WTC11 (cell line): ENCODE measurements around the gene CBFB. TPM values are rescaled to one million over a fixed set of nuclear protein-coding genes. Genes with fewer than 3 reads are reported as not detected.

Experiments
- ATAC-seq: fragments of 200-7000 bp; cut with Tn5 transposase; 2 replicates; pipeline ENCODE4 v1.10.0; 2021; ENCODE audit warnings: mild to moderate bottlenecking, moderate library complexity
- CTCF ChIA-PET: fragments of 300-600 bp; sonication (Branson Sonifier 250); formaldehyde crosslinking; loops from one replicate; lab custom pipeline; 2021; ENCODE audit warnings: antibody characterized with exemption; lab: Charles Lee
- POLR2A ChIA-PET: fragments of 350-600 bp; sonication (Branson Sonifier 250); formaldehyde crosslinking; loops from one replicate; lab custom pipeline; 2021; ENCODE audit warnings: antibody characterized with exemption; lab: Charles Lee
- DNase-seq: peaks from one replicate; pipeline ENCODE4 v3.0.0; 2021; ENCODE audit warnings: low spot score
- H3K27ac Mint-ChIP-seq: 2 replicates; pipeline ENCODE4 v1.8.0; 2021; ENCODE audit warnings: mixed read lengths
- H3K27me3 Mint-ChIP-seq: 2 replicates; pipeline ENCODE4 v1.8.0; 2021; ENCODE audit warnings: low read depth, mild to moderate bottlenecking, moderate library complexity, mixed read lengths
- H3K36me3 Mint-ChIP-seq: 2 replicates; pipeline ENCODE4 v1.8.0; 2021; ENCODE audit warnings: mixed read lengths
- H3K4me1 Mint-ChIP-seq: 2 replicates; pipeline ENCODE4 v1.8.0; 2022; ENCODE audit warnings: mixed read lengths
- H3K4me3 Mint-ChIP-seq: 2 replicates; pipeline ENCODE4 v1.8.0; 2021; ENCODE audit warnings: mild to moderate bottlenecking, moderate library complexity, mixed read lengths
- H3K9me3 Mint-ChIP-seq: 2 replicates; pipeline ENCODE4 v1.8.0; 2021; ENCODE audit warnings: mixed read lengths
- CREB1 ChIP-seq: sonication (generic); formaldehyde crosslinking; IDR thresholded peaks from 2 replicates; pipeline ENCODE4 v1.8.0; 2023; ENCODE audit warnings: mild to moderate bottlenecking, missing genetic modification reagents
- E2F5 ChIP-seq: sonication (generic); formaldehyde crosslinking; IDR thresholded peaks from 2 replicates; pipeline ENCODE4 v1.8.1; 2022; ENCODE audit warnings: mild to moderate bottlenecking, moderate library complexity, missing genetic modification reagents
- ELF4 ChIP-seq: sonication (generic); formaldehyde crosslinking; IDR thresholded peaks from 2 replicates; pipeline ENCODE4 v1.8.1; 2022; ENCODE audit warnings: low read depth, mild to moderate bottlenecking, moderate library complexity, missing genetic modification reagents
- ESRRA ChIP-seq: sonication (generic); formaldehyde crosslinking; IDR thresholded peaks from 2 replicates; pipeline ENCODE4 v1.8.1; 2022; ENCODE audit warnings: mild to moderate bottlenecking, missing genetic modification reagents, borderline replicate concordance
- ETV6 ChIP-seq: sonication (generic); formaldehyde crosslinking; IDR thresholded peaks from 2 replicates; pipeline ENCODE4 v1.8.1; 2022; ENCODE audit warnings: mild to moderate bottlenecking, missing genetic modification reagents
- FOXK1 ChIP-seq: sonication (generic); formaldehyde crosslinking; IDR thresholded peaks from 2 replicates; pipeline ENCODE4 v1.8.0; 2022; ENCODE audit warnings: mild to moderate bottlenecking, moderate library complexity, missing genetic modification reagents
- GABPB1 ChIP-seq: sonication (generic); formaldehyde crosslinking; IDR thresholded peaks from 2 replicates; pipeline ENCODE4 v1.8.1; 2023; ENCODE audit warnings: mild to moderate bottlenecking, missing genetic modification reagents
- GTF2I ChIP-seq: fragments of 250-450 bp; sonication (Bioruptor Pico); conservative IDR thresholded peaks from 2 replicates; pipeline ENCODE4 v1.4.0; 2021; ENCODE audit warnings: mild to moderate bottlenecking
- HMGXB4 ChIP-seq: sonication (generic); formaldehyde crosslinking; IDR thresholded peaks from 2 replicates; pipeline ENCODE4 v1.8.1; 2023; ENCODE audit warnings: mild to moderate bottlenecking, moderate library complexity, missing genetic modification reagents
- IRF2 ChIP-seq: sonication (generic); formaldehyde crosslinking; IDR thresholded peaks from 2 replicates; pipeline ENCODE4 v1.8.0; 2022; ENCODE audit warnings: low read depth, missing genetic modification reagents, borderline replicate concordance
- MAX ChIP-seq: sonication (generic); formaldehyde crosslinking; IDR thresholded peaks from 2 replicates; pipeline ENCODE4 v1.8.0; 2022; ENCODE audit warnings: mild to moderate bottlenecking, missing genetic modification reagents
- MXD4 ChIP-seq: fragments of 250-450 bp; sonication (Bioruptor Pico); IDR thresholded peaks from 2 replicates; pipeline ENCODE4 v1.8.0; 2021; ENCODE audit warnings: mild to moderate bottlenecking, moderate library complexity, borderline replicate concordance
- NFE2L1 ChIP-seq: sonication (generic); formaldehyde crosslinking; IDR thresholded peaks from 2 replicates; pipeline ENCODE4 v1.8.1; 2023; ENCODE audit warnings: missing genetic modification reagents
- NR1H2 ChIP-seq: sonication (generic); formaldehyde crosslinking; IDR thresholded peaks from 2 replicates; pipeline ENCODE4 v1.9.0; 2021; ENCODE audit warnings: mild to moderate bottlenecking, moderate library complexity, missing genetic modification reagents
- NR2C2 ChIP-seq: sonication (generic); formaldehyde crosslinking; IDR thresholded peaks from 2 replicates; pipeline ENCODE4 v1.8.0; 2022; ENCODE audit warnings: mild to moderate bottlenecking, missing genetic modification reagents
- PREB ChIP-seq: sonication (generic); formaldehyde crosslinking; IDR thresholded peaks from 2 replicates; pipeline ENCODE4 v1.8.1; 2022; ENCODE audit warnings: mild to moderate bottlenecking, missing genetic modification reagents, moderate library complexity, borderline replicate concordance
- RORB ChIP-seq: fragments of 250-450 bp; sonication (Bioruptor Pico); IDR thresholded peaks from 2 replicates; pipeline ENCODE4 v1.9.0; 2021; ENCODE audit warnings: mild to moderate bottlenecking
- SOX15 ChIP-seq: fragments of 250-450 bp; sonication (Bioruptor Pico); IDR thresholded peaks from 2 replicates; pipeline ENCODE4 v1.9.0; 2021; ENCODE audit warnings: mild to moderate bottlenecking
- TCF7 ChIP-seq: sonication (generic); formaldehyde crosslinking; IDR thresholded peaks from 2 replicates; pipeline ENCODE4 v1.8.0; 2022; ENCODE audit warnings: mild to moderate bottlenecking, low read depth, missing genetic modification reagents, moderate library complexity
- TEAD4 ChIP-seq: sonication (generic); formaldehyde crosslinking; IDR thresholded peaks from 2 replicates; pipeline ENCODE4 v1.8.0; 2022; ENCODE audit warnings: mild to moderate bottlenecking, missing genetic modification reagents
- TP53 ChIP-seq: sonication (generic); formaldehyde crosslinking; IDR thresholded peaks from 2 replicates; pipeline ENCODE4 v1.8.1; 2023; ENCODE audit warnings: mild to moderate bottlenecking, missing genetic modification reagents
- ZNF219 ChIP-seq: sonication (generic); formaldehyde crosslinking; IDR thresholded peaks from 2 replicates; pipeline ENCODE4 v1.8.0; 2023; ENCODE audit warnings: missing genetic modification reagents, mild to moderate bottlenecking, borderline replicate concordance
- ZNF317 ChIP-seq: sonication (generic); formaldehyde crosslinking; IDR thresholded peaks from 2 replicates; pipeline ENCODE4 v1.8.1; 2023; ENCODE audit warnings: low read depth, mild to moderate bottlenecking, moderate library complexity, missing genetic modification reagents, borderline replicate concordance
- ZNF671 ChIP-seq: fragments of 250-450 bp; sonication (Bioruptor Pico); IDR thresholded peaks from 2 replicates; pipeline ENCODE4 v1.8.0; 2021; ENCODE audit warnings: mild to moderate bottlenecking
- total RNA-seq: library from RNA; stranded (reverse); gene quantifications from 3 replicates; pipeline ENCODE4 v1.2.3, GENCODE V29; 2021
- TF ChIP-seq, protein P1 (sequence below): fragments of 250-450 bp; sonication (Bioruptor Pico); conservative IDR thresholded peaks from 2 replicates; pipeline ENCODE4 v1.9.0; 2021; ENCODE audit warnings: mild to moderate bottlenecking
- TF ChIP-seq, protein P2 (sequence below): fragments of 250-450 bp; sonication (Bioruptor Pico); IDR thresholded peaks from 2 replicates; pipeline ENCODE4 v1.9.0; 2021; ENCODE audit warnings: mild to moderate bottlenecking
- TF ChIP-seq, protein P3 (sequence below): sonication (generic); formaldehyde crosslinking; conservative IDR thresholded peaks from 2 replicates; pipeline ENCODE4 v1.8.1; 2022; ENCODE audit warnings: mild to moderate bottlenecking, missing genetic modification reagents

CBFB gene
- total RNA-seq, 1 experiment from 2014 or later = 36.9 TPM

GRCh38 chr16:67006930-67007658 is 21.9 kb upstream of the CBFB start:
- POLR2A ChIA-PET = no interaction called here
- no peak overlapping the region for H3K27ac Mint-ChIP-seq
- H3K4me3 Mint-ChIP-seq = no peak overlapping the region
- CTCF ChIA-PET = interaction anchor here (1.1 to 3.4 kb wide), 5 partner anchors 11 to 148 kb away, joined by 3 to 31 read pairs (median 4); partner anchors contain the start of gene CES3
- H3K9me3 Mint-ChIP-seq = no peaks in the 10 kb centered on the region
- ATAC-seq = no peak
- H3K4me1 Mint-ChIP-seq = no peaks in the 10 kb centered on the region
- no peaks in the 10 kb centered on the region for H3K36me3 Mint-ChIP-seq
- DNase-seq = no peak
- TF ChIP-seq, protein P1, sequence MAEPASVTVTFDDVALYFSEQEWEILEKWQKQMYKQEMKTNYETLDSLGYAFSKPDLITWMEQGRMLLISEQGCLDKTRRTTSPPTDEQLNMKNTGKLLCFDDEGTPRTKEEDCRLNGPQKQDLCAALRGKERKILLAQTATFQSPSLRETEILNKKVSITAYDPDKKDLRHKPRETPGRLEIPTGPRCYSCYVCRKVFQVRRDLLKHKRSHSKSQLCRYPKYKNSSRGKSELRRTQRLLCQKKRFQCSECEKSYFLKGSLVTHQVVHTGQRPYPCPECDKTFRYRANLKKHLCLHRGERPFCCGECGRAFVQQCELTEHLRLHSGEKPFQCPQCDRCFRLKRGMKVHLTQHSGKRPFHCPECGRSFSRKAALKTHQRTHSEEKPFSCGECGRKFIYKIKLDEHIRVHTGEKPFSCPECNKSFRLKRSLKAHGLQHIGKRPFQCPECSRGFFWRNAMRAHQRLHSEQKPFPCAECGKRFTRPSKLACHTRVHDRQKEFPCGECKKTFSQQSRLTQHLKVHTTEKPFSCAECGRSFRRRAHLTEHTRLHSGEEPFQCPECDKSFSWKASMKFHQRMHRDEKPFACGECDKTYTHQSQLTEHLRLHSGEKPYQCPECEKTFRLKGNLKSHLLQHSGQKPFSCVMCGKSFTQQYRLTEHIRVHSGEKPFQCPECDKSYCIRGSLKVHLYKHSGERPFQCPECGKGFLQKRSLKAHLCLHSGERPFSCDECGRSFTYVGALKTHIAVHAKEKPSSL (CRISPR knock-in tag) = no peak
- TF ChIP-seq TEAD4 (CRISPR knock-in tag) (no peak), GABPB1 (CRISPR knock-in tag) (no peak), ELF4 (no peak), MXD4 (CRISPR knock-in tag) (no peak), ZNF671 (CRISPR knock-in tag) (no peak), NFE2L1 (no peak), HMGXB4 (CRISPR knock-in tag) (no peak), E2F5 (CRISPR knock-in tag) (no peak), ETV6 (CRISPR knock-in tag) (no peak), NR1H2 (CRISPR knock-in tag) (no peak), ZNF317 (no peak)
- TF ChIP-seq, protein P2, sequence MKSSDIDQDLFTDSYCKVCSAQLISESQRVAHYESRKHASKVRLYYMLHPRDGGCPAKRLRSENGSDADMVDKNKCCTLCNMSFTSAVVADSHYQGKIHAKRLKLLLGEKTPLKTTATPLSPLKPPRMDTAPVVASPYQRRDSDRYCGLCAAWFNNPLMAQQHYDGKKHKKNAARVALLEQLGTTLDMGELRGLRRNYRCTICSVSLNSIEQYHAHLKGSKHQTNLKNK = no peak
- TF ChIP-seq, all 79 proteins: peak for 0
- H3K27me3 Mint-ChIP-seq = peaks cover 57% of the 10 kb centered on the region

DNA sequence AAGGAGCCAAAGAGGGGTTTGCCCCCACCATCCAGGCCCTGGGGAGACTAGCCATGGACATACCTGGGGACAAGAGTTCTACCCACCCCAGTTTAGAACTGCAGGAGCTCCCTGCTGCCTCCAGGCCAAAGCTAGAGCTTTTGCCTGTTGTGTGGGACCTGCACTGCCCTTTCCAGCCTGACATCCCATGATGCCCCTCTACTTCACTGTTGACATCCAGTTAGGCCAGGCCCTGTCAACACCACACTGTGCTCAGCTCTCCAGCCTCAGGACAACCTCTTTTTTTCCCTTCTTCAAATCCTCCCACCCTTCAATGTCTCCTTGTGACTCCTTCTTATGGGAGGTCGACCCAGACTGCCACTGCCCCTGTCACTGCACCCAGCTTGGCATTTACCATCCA is 19.8 kb upstream of the CBFB start:
- ATAC-seq (no peak), DNase-seq (no peak)
- ChIA-PET CTCF (interaction anchor here (1.0 to 3.4 kb wide), 4 partner anchors 9 to 146 kb away, joined by 3 to 31 read pairs (median 4); no protein-coding TSS in a partner anchor), POLR2A (no interaction called here)
- Mint-ChIP-seq H3K27me3 (peaks cover 51% of the 10 kb centered on the region), H3K4me3 (no peak overlapping the region), H3K36me3 (no peaks in the 10 kb centered on the region), H3K4me1 (no peaks in the 10 kb centered on the region), H3K9me3 (no peaks in the 10 kb centered on the region), H3K27ac (no peak overlapping the region)
- TF ChIP-seq FOXK1 (CRISPR knock-in tag) = no peak
- TF ChIP-seq, protein P1 (CRISPR knock-in tag) = no peak
- no peak for TF ChIP-seq RORB
- TF ChIP-seq TCF7 (CRISPR knock-in tag) = no peak
- no peak for TF ChIP-seq IRF2 (CRISPR knock-in tag)
- no peak for TF ChIP-seq PREB
- no peak for TF ChIP-seq CREB1 (CRISPR knock-in tag)
- no peak for TF ChIP-seq NR2C2 (CRISPR knock-in tag)
- no peak for TF ChIP-seq MAX (CRISPR knock-in tag)
- TF ChIP-seq, protein P3, sequence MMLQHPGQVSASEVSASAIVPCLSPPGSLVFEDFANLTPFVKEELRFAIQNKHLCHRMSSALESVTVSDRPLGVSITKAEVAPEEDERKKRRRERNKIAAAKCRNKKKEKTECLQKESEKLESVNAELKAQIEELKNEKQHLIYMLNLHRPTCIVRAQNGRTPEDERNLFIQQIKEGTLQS (CRISPR knock-in tag) = no peak
- TF ChIP-seq ZNF219 (CRISPR knock-in tag) = no peak
- no peak for TF ChIP-seq SOX15
- no peak for TF ChIP-seq ESRRA (CRISPR knock-in tag)
- no peak for TF ChIP-seq ETV6 (CRISPR knock-in tag)
- no peak for TF ChIP-seq TP53 (CRISPR knock-in tag)
- no peak for TF ChIP-seq GTF2I (CRISPR knock-in tag)
